GM12878 (cell line): ENCODE data around the gene CYP46A1.

Experiments used
- BCLAF1 ChIP-seq: fragments of 450-650 bp; IDR thresholded peaks from 2 replicates; pipeline ENCODE4 v1.6.1; 2017; ENCODE audit warnings: antibody characterized with exemption, mild to moderate bottlenecking, moderate library complexity
- CBX3 ChIP-seq: fragments of 200-600 bp; sonication (generic); IDR thresholded peaks from 2 replicates; pipeline ENCODE4 v1.6.1; 2016; ENCODE audit warnings: low read depth, borderline replicate concordance
- CREB1 ChIP-seq: IDR thresholded peaks from 2 replicates; pipeline ENCODE4 v1.6.1; 2012; ENCODE audit warnings: low read depth, mild to moderate bottlenecking, inconsistent platforms
- CTCF ChIP-seq, 3 experiments: IDR thresholded peaks in 2 of 3; conservative IDR thresholded peaks in 1 of 3; 2 replicates each; pipeline ENCODE4 v1.5.1; 2011; ENCODE audit warnings: low read depth in 3 of 3, low read length in 3 of 3, mild to moderate bottlenecking in 3 of 3, control low read depth in 2 of 3, moderate library complexity in 2 of 3, inconsistent platforms in 1 of 3, mixed read lengths in 1 of 3; ENCODE audit not compliant: control insufficient read depth in 2 of 3, insufficient read depth in 1 of 3; ENCODE audit errors: extremely low read depth in 1 of 3
- HCFC1 ChIP-seq: fragments of 150-350 bp; IDR thresholded peaks from 2 replicates; pipeline ENCODE4 v1.6.1; 2014; ENCODE audit warnings: low read length
- NFIC ChIP-seq: IDR thresholded peaks from 2 replicates; pipeline ENCODE4 v1.6.1; 2012; ENCODE audit warnings: low read depth, mild to moderate bottlenecking, inconsistent platforms, low read length, moderate library complexity
- RCOR1 ChIP-seq: conservative IDR thresholded peaks from 2 replicates; pipeline ENCODE4 v1.6.1; 2012; ENCODE audit warnings: low read depth, low read length, improper control_type of control experiment
- SMAD5 ChIP-seq: IDR thresholded peaks from 2 replicates; pipeline ENCODE4 v1.6.1; 2016; ENCODE audit warnings: antibody characterized with exemption, low read depth
- TF ChIP-seq, protein P1 (sequence below): fragments of 450-650 bp; IDR thresholded peaks from 2 replicates; pipeline ENCODE4 v1.6.1; 2017; ENCODE audit warnings: mild to moderate bottlenecking
- TF ChIP-seq, protein P2 (sequence below): fragments of 450-650 bp; IDR thresholded peaks from 2 replicates; pipeline ENCODE4 v1.6.1; 2017; ENCODE audit warnings: mild to moderate bottlenecking, low read depth, inconsistent platforms; ENCODE audit not compliant: poor library complexity, severe bottlenecking
- TF ChIP-seq, protein P3 (sequence below): fragments of 450-650 bp; IDR thresholded peaks from 2 replicates; pipeline ENCODE4 v1.6.1; 2017; ENCODE audit warnings: mild to moderate bottlenecking, moderate library complexity
- TF ChIP-seq, protein P4 (sequence below): fragments of 450-650 bp; formaldehyde crosslinking; IDR thresholded peaks from 2 replicates; pipeline ENCODE4 v1.4.0; 2020; ENCODE audit warnings: mild to moderate bottlenecking, moderate library complexity

GRCh38 chr14:99747582-99748330, 63.7 kb downstream of the CYP46A1 start:
- no peak for TF ChIP-seq HCFC1
- TF ChIP-seq, protein P1, sequence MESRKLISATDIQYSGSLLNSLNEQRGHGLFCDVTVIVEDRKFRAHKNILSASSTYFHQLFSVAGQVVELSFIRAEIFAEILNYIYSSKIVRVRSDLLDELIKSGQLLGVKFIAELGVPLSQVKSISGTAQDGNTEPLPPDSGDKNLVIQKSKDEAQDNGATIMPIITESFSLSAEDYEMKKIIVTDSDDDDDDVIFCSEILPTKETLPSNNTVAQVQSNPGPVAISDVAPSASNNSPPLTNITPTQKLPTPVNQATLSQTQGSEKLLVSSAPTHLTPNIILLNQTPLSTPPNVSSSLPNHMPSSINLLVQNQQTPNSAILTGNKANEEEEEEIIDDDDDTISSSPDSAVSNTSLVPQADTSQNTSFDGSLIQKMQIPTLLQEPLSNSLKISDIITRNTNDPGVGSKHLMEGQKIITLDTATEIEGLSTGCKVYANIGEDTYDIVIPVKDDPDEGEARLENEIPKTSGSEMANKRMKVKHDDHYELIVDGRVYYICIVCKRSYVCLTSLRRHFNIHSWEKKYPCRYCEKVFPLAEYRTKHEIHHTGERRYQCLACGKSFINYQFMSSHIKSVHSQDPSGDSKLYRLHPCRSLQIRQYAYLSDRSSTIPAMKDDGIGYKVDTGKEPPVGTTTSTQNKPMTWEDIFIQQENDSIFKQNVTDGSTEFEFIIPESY = no peak
- no peak for TF ChIP-seq BCLAF1
- no peak for TF ChIP-seq RCOR1
- TF ChIP-seq, protein P2, sequence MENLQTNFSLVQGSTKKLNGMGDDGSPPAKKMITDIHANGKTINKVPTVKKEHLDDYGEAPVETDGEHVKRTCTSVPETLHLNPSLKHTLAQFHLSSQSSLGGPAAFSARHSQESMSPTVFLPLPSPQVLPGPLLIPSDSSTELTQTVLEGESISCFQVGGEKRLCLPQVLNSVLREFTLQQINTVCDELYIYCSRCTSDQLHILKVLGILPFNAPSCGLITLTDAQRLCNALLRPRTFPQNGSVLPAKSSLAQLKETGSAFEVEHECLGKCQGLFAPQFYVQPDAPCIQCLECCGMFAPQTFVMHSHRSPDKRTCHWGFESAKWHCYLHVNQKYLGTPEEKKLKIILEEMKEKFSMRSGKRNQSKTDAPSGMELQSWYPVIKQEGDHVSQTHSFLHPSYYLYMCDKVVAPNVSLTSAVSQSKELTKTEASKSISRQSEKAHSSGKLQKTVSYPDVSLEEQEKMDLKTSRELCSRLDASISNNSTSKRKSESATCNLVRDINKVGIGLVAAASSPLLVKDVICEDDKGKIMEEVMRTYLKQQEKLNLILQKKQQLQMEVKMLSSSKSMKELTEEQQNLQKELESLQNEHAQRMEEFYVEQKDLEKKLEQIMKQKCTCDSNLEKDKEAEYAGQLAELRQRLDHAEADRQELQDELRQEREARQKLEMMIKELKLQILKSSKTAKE = no peak
- no peak for TF ChIP-seq CBX3
- no peak for TF ChIP-seq NFIC
- no peak for TF ChIP-seq CTCF (IDR thresholded peaks at IDR 0.05 in 2 of 3, conservative IDR thresholded peaks at IDR 0.05 in 1 of 3; ENCODE audit: control insufficient read depth in 2 of 3, extremely low read depth in 1 of 3, insufficient read depth in 1 of 3, low read depth in 3 of 3, low read length in 3 of 3)
- no peak for TF ChIP-seq CREB1
- TF ChIP-seq, protein P3, sequence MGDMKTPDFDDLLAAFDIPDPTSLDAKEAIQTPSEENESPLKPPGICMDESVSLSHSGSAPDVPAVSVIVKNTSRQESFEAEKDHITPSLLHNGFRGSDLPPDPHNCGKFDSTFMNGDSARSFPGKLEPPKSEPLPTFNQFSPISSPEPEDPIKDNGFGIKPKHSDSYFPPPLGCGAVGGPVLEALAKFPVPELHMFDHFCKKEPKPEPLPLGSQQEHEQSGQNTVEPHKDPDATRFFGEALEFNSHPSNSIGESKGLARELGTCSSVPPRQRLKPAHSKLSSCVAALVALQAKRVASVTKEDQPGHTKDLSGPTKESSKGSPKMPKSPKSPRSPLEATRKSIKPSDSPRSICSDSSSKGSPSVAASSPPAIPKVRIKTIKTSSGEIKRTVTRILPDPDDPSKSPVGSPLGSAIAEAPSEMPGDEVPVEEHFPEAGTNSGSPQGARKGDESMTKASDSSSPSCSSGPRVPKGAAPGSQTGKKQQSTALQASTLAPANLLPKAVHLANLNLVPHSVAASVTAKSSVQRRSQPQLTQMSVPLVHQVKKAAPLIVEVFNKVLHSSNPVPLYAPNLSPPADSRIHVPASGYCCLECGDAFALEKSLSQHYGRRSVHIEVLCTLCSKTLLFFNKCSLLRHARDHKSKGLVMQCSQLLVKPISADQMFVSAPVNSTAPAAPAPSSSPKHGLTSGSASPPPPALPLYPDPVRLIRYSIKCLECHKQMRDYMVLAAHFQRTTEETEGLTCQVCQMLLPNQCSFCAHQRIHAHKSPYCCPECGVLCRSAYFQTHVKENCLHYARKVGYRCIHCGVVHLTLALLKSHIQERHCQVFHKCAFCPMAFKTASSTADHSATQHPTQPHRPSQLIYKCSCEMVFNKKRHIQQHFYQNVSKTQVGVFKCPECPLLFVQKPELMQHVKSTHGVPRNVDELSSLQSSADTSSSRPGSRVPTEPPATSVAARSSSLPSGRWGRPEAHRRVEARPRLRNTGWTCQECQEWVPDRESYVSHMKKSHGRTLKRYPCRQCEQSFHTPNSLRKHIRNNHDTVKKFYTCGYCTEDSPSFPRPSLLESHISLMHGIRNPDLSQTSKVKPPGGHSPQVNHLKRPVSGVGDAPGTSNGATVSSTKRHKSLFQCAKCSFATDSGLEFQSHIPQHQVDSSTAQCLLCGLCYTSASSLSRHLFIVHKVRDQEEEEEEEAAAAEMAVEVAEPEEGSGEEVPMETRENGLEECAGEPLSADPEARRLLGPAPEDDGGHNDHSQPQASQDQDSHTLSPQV = no peak
- TF ChIP-seq, protein P4, sequence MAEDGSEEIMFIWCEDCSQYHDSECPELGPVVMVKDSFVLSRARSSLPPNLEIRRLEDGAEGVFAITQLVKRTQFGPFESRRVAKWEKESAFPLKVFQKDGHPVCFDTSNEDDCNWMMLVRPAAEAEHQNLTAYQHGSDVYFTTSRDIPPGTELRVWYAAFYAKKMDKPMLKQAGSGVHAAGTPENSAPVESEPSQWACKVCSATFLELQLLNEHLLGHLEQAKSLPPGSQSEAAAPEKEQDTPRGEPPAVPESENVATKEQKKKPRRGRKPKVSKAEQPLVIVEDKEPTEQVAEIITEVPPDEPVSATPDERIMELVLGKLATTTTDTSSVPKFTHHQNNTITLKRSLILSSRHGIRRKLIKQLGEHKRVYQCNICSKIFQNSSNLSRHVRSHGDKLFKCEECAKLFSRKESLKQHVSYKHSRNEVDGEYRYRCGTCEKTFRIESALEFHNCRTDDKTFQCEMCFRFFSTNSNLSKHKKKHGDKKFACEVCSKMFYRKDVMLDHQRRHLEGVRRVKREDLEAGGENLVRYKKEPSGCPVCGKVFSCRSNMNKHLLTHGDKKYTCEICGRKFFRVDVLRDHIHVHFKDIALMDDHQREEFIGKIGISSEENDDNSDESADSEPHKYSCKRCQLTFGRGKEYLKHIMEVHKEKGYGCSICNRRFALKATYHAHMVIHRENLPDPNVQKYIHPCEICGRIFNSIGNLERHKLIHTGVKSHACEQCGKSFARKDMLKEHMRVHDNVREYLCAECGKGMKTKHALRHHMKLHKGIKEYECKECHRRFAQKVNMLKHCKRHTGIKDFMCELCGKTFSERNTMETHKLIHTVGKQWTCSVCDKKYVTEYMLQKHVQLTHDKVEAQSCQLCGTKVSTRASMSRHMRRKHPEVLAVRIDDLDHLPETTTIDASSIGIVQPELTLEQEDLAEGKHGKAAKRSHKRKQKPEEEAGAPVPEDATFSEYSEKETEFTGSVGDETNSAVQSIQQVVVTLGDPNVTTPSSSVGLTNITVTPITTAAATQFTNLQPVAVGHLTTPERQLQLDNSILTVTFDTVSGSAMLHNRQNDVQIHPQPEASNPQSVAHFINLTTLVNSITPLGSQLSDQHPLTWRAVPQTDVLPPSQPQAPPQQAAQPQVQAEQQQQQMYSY (CRISPR knock-in tag) = no peak
- no peak for TF ChIP-seq SMAD5
